Neural cell (in vitro differentiated cells): ENCODE measurements around the gene PRKCG.

ENCODE experiments used
- POLR2AphosphoS5 ChIP-seq: IDR thresholded peaks from 2 replicates; pipeline ENCODE4 v1.6.1; 2012
- RAD21 ChIP-seq: fragments of 450-650 bp; conservative IDR thresholded peaks from 2 replicates; pipeline ENCODE4 v1.6.1; 2014; ENCODE audit warnings: antibody characterized with exemption, mild to moderate bottlenecking, moderate library complexity
- TF ChIP-seq, protein P1 (sequence below): fragments of 450-650 bp; IDR thresholded peaks from 2 replicates; pipeline ENCODE4 v1.5.1; 2014; ENCODE audit warnings: antibody characterized with exemption, mild to moderate bottlenecking, moderate library complexity; ENCODE audit not compliant: poor library complexity, severe bottlenecking

- TF ChIP-seq, protein P1, sequence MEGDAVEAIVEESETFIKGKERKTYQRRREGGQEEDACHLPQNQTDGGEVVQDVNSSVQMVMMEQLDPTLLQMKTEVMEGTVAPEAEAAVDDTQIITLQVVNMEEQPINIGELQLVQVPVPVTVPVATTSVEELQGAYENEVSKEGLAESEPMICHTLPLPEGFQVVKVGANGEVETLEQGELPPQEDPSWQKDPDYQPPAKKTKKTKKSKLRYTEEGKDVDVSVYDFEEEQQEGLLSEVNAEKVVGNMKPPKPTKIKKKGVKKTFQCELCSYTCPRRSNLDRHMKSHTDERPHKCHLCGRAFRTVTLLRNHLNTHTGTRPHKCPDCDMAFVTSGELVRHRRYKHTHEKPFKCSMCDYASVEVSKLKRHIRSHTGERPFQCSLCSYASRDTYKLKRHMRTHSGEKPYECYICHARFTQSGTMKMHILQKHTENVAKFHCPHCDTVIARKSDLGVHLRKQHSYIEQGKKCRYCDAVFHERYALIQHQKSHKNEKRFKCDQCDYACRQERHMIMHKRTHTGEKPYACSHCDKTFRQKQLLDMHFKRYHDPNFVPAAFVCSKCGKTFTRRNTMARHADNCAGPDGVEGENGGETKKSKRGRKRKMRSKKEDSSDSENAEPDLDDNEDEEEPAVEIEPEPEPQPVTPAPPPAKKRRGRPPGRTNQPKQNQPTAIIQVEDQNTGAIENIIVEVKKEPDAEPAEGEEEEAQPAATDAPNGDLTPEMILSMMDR: no peak
- TF ChIP-seq POLR2AphosphoS5 (no peak), RAD21 (no peak)
Observed at GRCh38 chr19:53951436-53951835, 69.4 kb downstream of the PRKCG start.
